HS-27A (cell line): Measurements from ENCODE around the gene ARHGAP15.
A peak's percentile ranks its signal among the peaks of the same experiment; 100 is the strongest.

Source experiments
- DNase-seq: peaks from one replicate; pipeline ENCODE4 v3.0.0-alpha.2; 2012; ENCODE audit warnings: low read depth, missing footprints

ARHGAP15 gene

GRCh38 chr2:143719406-143719805 lies 590.2 kb downstream of the ARHGAP15 start:
- DNase-seq: no peak

DNA sequence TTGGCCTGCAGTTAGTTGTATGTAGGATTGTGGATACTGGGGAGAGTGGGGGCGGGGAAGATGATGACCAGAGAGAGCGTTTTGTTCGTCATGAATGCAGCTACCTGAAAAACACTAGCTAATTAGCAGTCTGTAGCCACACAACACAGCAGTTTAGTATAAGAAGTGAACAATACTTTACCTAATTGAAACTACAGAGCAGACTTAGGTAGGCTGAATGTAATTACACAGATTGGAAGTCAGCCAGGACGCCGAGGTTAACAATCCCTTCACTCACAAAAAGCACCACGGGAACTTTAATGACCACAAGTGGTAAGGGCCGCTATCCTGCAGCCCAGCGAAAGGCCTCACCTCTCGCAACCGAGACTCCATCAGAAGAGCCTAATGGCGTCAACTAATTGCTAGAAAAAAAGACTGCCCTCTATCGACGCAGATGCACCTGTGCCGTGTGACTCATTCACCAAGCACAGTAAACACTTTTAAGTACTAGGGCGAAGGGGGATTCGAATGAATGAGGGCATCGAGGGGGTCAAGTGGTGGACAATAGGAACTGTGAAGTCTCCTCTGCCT lies 591.0 kb downstream of the ARHGAP15 start:
- DNase-seq: no peak

- DNase-seq: no peak
Observed at GRCh38 chr2:143725400-143725799, 596.2 kb downstream of the ARHGAP15 start.

- DNase-seq: no peak
Observed at GRCh38 chr2:143726151-143726845, 597.1 kb downstream of the ARHGAP15 start.

- DNase-seq: no peak
Observed at GRCh38 chr2:143728498-143728897, 599.3 kb downstream of the ARHGAP15 start.

DNA sequence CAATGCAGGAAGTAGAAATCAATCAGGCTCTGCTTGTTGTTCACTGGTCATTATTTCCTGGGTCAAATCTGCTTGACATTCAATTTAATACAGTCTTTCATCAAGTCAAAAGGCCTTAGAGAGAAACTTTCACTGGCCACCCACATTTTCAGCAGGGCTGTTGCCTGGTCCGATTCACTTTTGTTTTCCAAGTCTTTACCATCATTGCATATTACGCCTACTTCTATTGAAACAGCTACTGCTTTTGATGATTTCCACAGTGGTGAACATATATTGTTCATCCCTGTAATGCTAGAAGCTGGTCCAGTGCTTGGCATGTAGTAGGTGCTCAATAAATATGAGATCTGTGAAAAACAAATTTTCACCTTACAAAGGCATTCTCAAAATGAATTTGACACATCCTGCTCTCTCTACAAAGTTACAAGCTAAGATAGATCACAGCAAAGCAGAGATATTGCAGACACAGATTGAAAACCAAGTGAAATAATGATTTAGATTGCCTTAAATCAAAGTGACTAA lies 600.1 kb downstream of the ARHGAP15 start:
- no peak for DNase-seq

DNA sequence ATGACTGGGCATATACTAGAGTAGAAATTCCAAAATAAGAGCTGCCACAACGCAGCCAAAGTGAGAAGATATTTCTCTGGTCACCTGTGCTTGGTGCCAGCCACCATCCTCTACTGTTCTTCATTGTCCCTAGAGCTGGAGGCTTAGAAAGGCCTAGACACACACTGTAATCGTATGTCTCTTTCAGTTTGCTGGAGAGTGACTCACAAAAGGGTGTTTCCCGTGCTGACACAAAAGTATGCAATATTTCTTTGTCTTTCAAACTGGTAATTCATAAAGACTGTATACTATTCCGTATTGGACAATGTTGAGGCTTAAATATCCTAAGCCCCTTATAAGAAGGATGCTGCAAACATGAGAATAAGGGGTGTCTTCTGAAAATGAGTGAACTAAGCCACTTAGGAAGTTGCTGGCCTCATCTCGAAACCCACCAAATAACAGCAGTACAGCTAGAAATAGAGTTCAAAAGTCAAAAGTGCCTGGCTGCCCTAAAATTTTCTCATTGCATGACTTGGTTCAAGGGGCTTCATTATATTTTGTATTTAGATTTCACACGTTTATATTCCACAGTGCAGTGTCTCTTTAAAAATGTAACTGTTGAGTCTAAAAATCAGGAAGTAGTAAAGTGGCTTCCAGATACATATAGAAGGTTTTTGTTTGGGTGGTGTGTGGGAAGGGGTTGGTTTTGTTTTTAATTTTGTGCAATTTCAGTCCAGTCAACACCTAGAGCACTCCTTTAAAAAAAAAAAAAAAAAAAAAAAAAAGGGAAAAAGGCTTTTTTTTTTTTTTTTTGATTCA lies 601.1 kb downstream of the ARHGAP15 start:
- DNase-seq: peak; percentile 15

DNA sequence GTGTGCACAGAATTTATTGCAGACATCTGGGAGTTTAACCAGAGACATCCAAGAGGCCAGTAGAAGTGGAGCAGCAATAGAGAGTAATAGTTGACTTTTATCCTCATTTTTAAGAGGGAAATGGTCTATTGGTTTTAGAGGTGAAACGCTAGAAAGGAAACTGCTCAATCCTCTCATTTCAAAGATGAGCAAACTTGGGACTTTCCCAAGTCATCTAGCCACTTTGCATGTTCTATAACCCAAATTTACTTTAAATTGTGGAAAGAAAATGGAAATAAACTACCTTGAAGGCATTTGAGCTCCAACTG lies 601.7 kb downstream of the ARHGAP15 start:
- no peak for DNase-seq

DNA sequence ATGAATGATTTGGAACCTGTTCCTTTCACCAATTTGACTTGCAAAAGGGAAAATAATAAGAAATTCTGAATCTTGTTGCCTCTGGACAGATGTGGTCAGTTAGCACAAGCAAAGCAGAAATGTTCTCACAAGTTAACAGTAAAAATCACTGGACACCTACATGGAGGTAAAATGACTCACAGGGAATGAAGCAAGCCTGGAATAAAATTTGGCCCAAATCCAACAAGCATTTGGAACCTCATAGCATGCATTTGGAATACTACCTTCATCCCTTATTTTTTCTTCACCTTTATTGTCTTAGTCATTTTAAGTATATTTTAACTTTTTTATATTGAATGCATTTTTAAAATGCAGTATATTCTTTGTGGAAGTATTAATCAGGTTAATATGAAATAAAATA lies 602.9 kb downstream of the ARHGAP15 start:
- DNase-seq: no peak

DNA sequence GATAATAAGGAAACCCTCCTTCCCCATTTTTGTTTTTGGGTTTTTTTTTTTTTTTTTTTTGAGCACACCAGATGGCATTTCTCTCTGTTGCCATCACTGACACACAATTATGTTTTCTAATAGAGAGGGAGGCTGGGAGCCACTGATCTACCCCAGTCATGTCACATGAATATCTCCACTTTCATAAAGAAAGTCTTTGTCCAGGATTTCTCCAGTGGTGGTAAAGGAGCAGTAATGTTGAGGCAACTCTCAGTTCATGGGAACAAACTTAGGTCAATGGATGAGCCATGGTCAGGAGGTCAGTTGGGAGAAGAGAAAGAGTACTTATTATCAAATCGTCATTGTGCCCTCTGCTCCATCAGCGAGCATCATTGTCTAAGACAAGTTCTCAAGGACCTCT lies 603.7 kb downstream of the ARHGAP15 start:
- no peak for DNase-seq

DNA sequence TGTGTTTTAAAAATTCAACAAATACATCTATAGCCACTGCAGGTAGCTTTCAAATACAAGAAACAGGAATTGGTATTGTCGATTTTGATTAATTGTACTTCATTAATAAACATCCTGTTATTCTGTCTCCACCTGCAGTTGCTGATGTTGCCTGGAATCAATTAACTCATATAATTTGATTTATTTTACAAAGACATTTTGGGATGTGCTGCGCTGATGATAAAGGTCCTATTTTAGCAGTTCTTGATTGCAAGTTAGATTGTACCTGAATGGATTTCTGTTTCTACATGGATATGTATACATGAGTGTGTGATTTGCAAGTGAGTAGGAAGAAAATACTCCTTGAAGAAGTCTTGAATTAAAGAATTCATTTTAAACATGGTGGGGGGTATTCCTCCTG lies 605.3 kb downstream of the ARHGAP15 start:
- no peak for DNase-seq

DNA sequence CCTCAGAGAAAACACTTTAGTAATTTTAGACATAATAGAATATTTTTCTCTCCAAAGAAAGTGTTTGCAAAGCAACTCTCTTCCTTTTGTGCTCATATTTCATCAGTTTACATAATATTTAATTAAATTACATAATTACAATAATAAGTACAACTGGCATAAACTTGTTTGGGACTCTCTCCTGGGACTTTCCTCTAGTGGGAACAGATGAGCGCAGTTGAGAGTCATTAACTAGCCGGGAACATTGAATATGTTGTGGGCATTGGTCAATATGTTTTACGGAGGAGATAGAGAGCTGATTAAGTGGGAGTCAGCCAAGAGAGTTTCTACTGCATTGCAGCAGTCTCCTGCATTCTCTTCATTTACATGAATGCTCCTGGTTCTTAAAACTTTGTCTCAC lies 607.7 kb downstream of the ARHGAP15 start:
- no peak for DNase-seq

DNA sequence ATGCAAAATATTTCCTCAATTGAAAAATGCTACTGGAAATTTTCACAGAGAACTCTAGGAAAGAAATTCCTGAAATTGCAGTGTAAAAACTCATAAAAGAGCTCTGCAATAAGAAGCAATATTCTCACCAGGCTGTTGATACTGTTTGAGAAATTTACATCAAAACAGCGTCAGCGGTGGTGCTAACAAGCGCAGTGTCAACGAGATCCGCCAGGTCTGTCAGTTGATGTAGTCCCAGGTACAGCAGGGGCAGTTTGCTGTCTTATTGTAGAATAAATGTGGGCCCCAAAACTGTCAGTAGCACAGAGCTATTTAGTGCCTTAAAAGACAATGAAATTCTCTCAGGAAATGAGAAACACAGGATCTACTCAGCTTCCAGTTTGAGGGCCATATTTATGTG lies 611.2 kb downstream of the ARHGAP15 start:
- no peak for DNase-seq

- no peak for DNase-seq
Observed at GRCh38 chr2:143741205-143741604, 612.0 kb downstream of the ARHGAP15 start.

DNA sequence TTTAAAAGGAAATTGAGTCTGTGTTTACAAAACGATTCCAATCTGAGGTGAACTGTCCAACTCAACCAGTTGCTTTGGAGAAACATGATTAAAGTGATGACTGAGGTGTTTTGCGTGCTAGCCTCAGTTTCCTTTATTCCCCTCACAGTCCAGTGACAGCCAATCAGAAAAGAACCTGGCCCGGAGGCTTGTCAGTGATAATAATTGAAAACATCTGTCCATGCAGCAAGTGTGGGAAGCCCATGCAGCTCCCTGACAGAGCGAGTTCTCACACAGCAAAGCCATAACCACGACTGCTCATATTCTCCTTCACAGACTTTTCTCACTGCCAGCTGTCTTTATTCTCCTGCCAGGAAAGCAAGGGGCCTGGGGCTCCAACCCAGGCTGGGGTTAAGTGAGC lies 613.4 kb downstream of the ARHGAP15 start:
- no peak for DNase-seq

DNA sequence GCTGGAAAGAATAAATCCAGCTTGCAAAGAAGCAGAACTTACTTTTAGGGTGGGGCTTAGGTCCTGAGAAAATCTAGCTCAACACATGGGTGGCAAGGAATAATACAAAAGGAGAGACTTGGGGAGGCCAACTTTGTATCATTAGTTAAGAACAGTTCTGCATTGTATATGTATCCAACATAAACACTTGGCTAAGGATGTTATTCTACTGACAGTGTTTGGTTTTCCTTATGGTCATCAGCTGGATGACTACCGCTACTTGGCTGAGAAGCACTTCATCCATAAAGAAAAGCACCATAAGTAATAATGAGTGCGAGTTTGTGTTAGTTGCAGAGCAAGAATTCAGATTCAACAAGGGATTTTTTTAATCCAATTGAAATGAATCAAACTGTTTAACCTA lies 614.9 kb downstream of the ARHGAP15 start:
- DNase-seq: no peak

- no peak for DNase-seq
Observed at GRCh38 chr2:143745060-143745459, 615.8 kb downstream of the ARHGAP15 start.

DNA sequence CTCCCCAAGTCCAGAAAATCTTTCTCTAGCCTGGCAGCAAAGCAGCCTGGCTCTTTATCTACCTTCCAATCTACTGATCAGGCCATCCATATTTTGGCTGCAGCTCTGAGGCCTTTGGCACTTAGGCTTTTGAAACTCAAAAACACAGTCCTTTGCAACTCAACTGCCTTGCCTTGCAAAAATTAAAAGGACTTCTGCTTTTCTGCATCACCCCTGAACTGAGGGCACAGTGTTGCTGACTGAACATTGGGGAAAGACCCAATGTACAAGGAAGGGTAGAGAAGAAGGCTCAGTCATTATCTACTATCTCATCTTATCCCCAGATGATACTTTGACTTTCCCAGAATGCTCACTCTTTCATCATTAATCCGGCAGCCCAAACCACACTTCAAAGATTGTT lies 625.5 kb downstream of the ARHGAP15 start:
- DNase-seq: no peak

- no peak for DNase-seq
Observed at GRCh38 chr2:143758629-143759330, 629.6 kb downstream of the ARHGAP15 start.

GRCh38 chr2:143759455-143759854 lies 630.2 kb downstream of the ARHGAP15 start:
- DNase-seq: no peak

DNA sequence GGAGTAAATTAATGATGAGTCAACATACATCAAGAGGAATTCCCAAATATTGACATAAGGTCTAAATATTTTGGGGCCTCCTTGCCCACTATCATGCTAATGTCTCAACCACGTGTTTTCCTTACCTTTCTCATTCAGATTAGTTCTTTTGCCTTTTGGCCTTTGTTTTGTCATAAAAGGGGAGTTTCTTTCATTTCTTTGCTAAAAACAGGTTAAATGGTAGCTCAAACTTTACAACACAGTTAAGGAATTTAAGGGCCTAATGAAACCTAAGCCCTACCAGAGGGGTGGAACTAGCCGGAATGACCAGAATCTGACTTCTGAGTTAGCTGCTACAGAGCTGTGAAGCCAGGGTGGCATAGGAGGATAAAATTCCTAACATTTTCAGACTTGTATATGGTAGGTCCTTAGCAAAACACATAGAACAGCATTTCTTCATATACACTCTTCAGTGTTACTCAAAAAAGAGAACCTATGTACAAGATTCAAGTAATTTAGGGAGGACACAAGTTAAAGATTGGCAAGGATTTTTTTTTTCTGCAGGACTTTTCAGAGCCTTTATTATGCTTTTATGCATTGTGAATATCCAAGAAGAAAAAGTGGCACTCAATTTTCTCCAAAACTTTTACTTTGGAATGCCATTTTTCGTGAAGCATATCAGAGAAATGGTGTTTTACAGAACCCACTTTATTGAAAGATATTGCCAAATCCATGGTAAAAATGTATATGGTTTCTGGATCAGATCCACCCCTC lies 633.1 kb downstream of the ARHGAP15 start:
- DNase-seq: no peak

- no peak for DNase-seq
Observed at GRCh38 chr2:143764261-143764660, 635.0 kb downstream of the ARHGAP15 start.
